HuH-7.5 (cell line): ENCODE measurements around the gene CNTNAP2.

Experiments
- DNase-seq: peaks from one replicate; pipeline ENCODE4 v3.0.0; 2011; ENCODE audit warnings: low spot score

Gene CNTNAP2

GRCh38 chr7:146423446-146423845 lies 306.8 kb downstream of the CNTNAP2 start:
- DNase-seq = no peak

- no peak for DNase-seq
Measured at GRCh38 chr7:146424084-146424483, 307.5 kb downstream of the CNTNAP2 start.

- no peak for DNase-seq
Measured at GRCh38 chr7:146433501-146433900, 316.9 kb downstream of the CNTNAP2 start.

- DNase-seq = no peak
Measured at GRCh38 chr7:146443102-146443501, 326.5 kb downstream of the CNTNAP2 start.

- no peak for DNase-seq
Measured at GRCh38 chr7:146449625-146450024, 333.0 kb downstream of the CNTNAP2 start.

GRCh38 chr7:146455091-146455655 lies 338.6 kb downstream of the CNTNAP2 start:
- no peak for DNase-seq

GRCh38 chr7:146479040-146479439 lies 362.4 kb downstream of the CNTNAP2 start:
- no peak for DNase-seq

GRCh38 chr7:146486519-146486918 lies 369.9 kb downstream of the CNTNAP2 start:
- no peak for DNase-seq

- DNase-seq = no peak
Measured at GRCh38 chr7:146492017-146492416, 375.4 kb downstream of the CNTNAP2 start.

GRCh38 chr7:146494952-146495596 lies 378.5 kb downstream of the CNTNAP2 start:
- no peak for DNase-seq

- no peak for DNase-seq
Measured at GRCh38 chr7:146496657-146497056, 380.1 kb downstream of the CNTNAP2 start.

- no peak for DNase-seq
Measured at GRCh38 chr7:146499970-146500369, 383.4 kb downstream of the CNTNAP2 start.

- no peak for DNase-seq
Measured at GRCh38 chr7:146503844-146504243, 387.2 kb downstream of the CNTNAP2 start.

GRCh38 chr7:146510088-146510680 lies 393.6 kb downstream of the CNTNAP2 start:
- no peak for DNase-seq

- DNase-seq = no peak
Measured at GRCh38 chr7:146514304-146514703, 397.7 kb downstream of the CNTNAP2 start.

GRCh38 chr7:146528581-146528980 lies 412.0 kb downstream of the CNTNAP2 start:
- DNase-seq = no peak

- DNase-seq = no peak
Measured at GRCh38 chr7:146539836-146540235, 423.2 kb downstream of the CNTNAP2 start.

- no peak for DNase-seq
Measured at GRCh38 chr7:146542101-146542500, 425.5 kb downstream of the CNTNAP2 start.

- no peak for DNase-seq
Measured at GRCh38 chr7:146544748-146545147, 428.1 kb downstream of the CNTNAP2 start.

- no peak for DNase-seq
Measured at GRCh38 chr7:146548816-146549215, 432.2 kb downstream of the CNTNAP2 start.

- DNase-seq = no peak
Measured at GRCh38 chr7:146554556-146554955, 438.0 kb downstream of the CNTNAP2 start.

- DNase-seq = no peak
Measured at GRCh38 chr7:146557971-146558469, 441.4 kb downstream of the CNTNAP2 start.

- no peak for DNase-seq
Measured at GRCh38 chr7:146565872-146566271, 449.3 kb downstream of the CNTNAP2 start.

GRCh38 chr7:146575903-146576302 lies 459.3 kb downstream of the CNTNAP2 start:
- no peak for DNase-seq
